Measurements from ENCODE around the gene SLCO2A1. TPM values are rescaled to one million over a fixed set of nuclear protein-coding genes. Genes with fewer than 3 reads are reported as not detected.

SLCO2A1 gene
- total and polyA plus RNA-seq, 8 donors, result 34.7 to 180 (median 57.6) TPM

DNA sequence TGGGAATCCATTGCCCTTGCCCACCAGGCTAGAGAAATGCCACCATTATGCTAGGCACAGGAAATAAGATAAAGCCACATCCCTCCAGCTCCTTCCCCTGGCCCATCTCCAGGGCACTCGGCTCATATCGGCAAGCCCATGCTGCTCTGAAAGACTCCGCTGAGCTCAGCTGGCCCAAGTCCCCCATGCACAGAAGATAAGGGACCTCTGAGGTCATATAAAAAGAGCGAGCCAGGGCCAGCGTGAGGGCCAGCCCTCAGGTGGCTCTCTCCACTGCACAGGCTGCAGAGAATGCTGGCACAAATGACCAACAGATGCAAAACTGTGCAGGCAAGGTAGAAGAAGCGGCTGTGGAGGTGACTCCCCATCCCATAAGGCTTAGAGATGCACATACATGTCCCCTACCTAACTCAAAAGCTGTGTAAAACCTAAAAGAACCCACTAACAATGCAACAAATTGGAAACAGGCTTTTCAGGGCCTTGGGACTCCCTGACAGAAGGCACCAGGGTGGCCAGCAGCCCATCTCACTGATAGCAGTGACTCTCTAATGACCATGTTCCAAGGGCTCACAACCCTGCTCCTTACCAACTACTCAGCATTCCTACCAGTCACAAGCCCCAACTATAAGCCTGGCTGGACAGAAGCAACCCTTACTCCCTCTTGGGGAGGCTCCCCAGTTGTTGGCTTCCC is 137.0 kb downstream of the SLCO2A1 start:
- DNase-seq, result no peak
- ATAC-seq, result no peak
- intact Hi-C loops (cut with DNase I), result no loop called here
- H3K4me3 ChIP-seq, result no peak overlapping the region
- H3K36me3 ChIP-seq, result no peaks in the 10 kb centered on the region
- H3K27ac ChIP-seq, result no peak overlapping the region
- peaks cover 0 to 41% of the 10 kb centered on the region in 2 donors for H3K27me3 ChIP-seq
- peaks cover 0 to 16% of the 10 kb centered on the region in 2 donors for H3K4me1 ChIP-seq
- TF ChIP-seq, protein P1, sequence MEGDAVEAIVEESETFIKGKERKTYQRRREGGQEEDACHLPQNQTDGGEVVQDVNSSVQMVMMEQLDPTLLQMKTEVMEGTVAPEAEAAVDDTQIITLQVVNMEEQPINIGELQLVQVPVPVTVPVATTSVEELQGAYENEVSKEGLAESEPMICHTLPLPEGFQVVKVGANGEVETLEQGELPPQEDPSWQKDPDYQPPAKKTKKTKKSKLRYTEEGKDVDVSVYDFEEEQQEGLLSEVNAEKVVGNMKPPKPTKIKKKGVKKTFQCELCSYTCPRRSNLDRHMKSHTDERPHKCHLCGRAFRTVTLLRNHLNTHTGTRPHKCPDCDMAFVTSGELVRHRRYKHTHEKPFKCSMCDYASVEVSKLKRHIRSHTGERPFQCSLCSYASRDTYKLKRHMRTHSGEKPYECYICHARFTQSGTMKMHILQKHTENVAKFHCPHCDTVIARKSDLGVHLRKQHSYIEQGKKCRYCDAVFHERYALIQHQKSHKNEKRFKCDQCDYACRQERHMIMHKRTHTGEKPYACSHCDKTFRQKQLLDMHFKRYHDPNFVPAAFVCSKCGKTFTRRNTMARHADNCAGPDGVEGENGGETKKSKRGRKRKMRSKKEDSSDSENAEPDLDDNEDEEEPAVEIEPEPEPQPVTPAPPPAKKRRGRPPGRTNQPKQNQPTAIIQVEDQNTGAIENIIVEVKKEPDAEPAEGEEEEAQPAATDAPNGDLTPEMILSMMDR (IDR thresholded peaks at IDR 0.05), result no peak
- no peaks in the 10 kb centered on the region for H3K9me3 ChIP-seq

DNA sequence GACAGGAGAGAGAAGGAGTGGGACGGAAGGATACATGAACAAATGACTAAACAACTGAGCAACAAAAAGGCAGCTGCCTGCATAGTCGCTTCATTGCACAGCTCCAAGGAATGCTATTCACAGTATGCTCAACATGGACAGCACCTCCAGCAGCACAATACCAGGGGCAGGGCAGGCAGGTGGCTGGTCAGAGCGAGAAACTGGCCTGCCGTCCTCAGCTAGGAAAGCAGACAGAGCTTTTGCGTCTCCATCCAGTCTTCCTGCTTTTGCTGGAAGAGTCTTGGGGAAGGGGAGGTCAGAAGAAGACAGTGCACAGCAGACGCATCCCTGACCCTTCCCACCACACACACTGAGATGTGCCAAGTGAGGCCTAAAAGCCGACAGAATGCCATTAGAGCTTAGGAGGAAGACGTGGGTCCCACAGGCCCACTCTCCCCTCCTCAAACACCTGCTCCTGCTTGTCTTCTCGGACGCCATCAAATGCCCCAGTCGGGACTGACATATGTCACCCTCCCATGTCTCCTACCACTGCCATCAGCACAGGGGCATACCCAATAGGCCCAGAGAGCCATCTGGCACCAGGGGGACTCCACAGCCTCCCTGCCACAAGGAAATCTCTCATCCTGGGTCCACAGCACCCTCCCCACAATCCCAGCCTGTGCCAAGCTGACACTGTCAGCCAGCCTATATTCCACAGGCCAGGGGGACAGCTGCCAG is 137.9 kb downstream of the SLCO2A1 start:
- no peaks in the 10 kb centered on the region for H3K9me3 ChIP-seq
- peaks cover 0 to 33% of the 10 kb centered on the region in 2 donors for H3K27me3 ChIP-seq
- TF ChIP-seq, protein P1 (IDR thresholded peaks at IDR 0.05), result no peak
- no peak overlapping the region for H3K4me3 ChIP-seq
- DNase-seq (no peak), ATAC-seq (no peak)
- H3K27ac ChIP-seq, result no peak overlapping the region
- intact Hi-C loops (cut with DNase I), result no loop called here
- H3K36me3 ChIP-seq, result no peaks in the 10 kb centered on the region
- H3K4me1 ChIP-seq, result peaks cover 0 to 16% of the 10 kb centered on the region in 2 donors

DNA sequence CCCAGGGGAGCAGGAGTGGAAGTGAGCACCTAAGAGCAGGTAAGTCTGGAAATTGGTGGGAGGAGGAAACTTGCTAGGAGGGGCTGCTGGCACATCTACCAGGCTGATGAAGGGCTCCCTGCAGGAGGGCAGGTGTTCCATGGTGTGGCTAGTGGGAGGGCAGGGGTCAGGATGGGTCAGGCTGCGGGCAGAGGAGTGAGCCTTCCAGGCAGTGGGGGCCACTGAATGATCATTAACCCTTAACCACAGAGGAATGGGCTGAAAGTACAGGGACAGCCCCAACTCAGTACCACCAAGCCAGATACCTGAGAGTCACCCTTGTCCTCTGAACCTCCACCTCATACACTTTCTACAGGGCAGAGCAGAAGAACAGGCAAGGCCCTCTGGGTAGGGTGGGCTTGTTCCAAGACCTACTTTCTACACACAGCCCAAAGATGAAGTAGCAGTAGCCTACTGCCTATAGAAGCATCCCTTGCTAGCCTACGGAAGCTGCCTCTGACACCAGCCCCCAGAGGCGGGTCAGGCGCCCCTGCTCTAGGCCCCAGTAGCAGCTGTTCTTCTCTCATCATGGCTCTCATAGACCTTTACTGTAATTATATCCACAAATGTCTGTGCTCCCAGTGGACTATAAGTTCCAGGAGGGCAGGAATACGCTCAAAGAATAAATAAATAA is 138.6 kb downstream of the SLCO2A1 start:
- Histone ChIP-seq H3K9me3 (no peaks in the 10 kb centered on the region), H3K4me1 (peaks cover 0 to 16% of the 10 kb centered on the region in 2 donors), H3K27me3 (peaks cover 0 to 26% of the 10 kb centered on the region in 2 donors), H3K4me3 (no peak overlapping the region), H3K27ac (no peak overlapping the region), H3K36me3 (no peaks in the 10 kb centered on the region)
- TF ChIP-seq, protein P1 (IDR thresholded peaks at IDR 0.05), result no peak
- DNase-seq, result no peak
- ATAC-seq, result no peak
- intact Hi-C loops (cut with DNase I), result no loop called here

DNA sequence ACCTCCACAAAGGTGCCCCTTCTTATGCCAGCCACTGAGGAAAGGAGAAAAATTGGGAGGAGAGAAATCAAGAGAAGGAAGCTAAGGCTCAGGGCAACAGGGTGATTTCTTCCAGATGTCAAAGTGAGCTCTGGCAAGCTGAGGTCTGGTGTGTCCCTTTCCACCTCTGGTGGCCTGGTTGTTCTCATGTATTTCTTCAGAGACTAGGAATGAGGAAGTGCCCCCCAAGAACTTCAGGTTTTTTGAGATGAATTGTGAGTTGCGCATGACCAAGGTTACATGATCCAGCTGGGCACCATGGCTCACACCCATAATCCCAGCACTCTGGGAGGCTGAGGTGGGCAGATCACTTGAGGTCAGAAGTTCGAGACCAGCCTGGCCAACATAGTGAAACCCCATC is 139.7 kb downstream of the SLCO2A1 start:
- H3K27ac ChIP-seq, result no peak overlapping the region
- no peaks in the 10 kb centered on the region for H3K9me3 ChIP-seq
- peaks cover 0 to 6% of the 10 kb centered on the region in 2 donors for H3K4me1 ChIP-seq
- peaks cover 0 to 15% of the 10 kb centered on the region in 2 donors for H3K27me3 ChIP-seq
- no peak overlapping the region for H3K4me3 ChIP-seq
- DNase-seq, result no peak
- no peak for ATAC-seq
- H3K36me3 ChIP-seq, result no peaks in the 10 kb centered on the region
- intact Hi-C loops (cut with DNase I), result no loop called here
- TF ChIP-seq, protein P1 (IDR thresholded peaks at IDR 0.05), result no peak
